ENCODE measurements around the gene CELF4.

CELF4 gene

GRCh38 chr18:37520508-37520907 lies 45.1 kb downstream of the CELF4 start:
- H3K9me3 ChIP-seq (ENCODE audit: control insufficient read depth, low read length) = no peaks in the 10 kb centered on the region
- no peaks in the 10 kb centered on the region for H3K36me3 ChIP-seq (ENCODE audit: control insufficient read depth, insufficient read depth, low read length)
- H3K4me3 ChIP-seq (ENCODE audit: low read depth, low read length) = no peak overlapping the region
- no peaks in the 10 kb centered on the region for H3K79me2 ChIP-seq
- H3K9ac ChIP-seq = no peak overlapping the region
- no peak for TF ChIP-seq CTCF (IDR thresholded peaks at IDR 0.05)
- no peak overlapping the region for H3K4me2 ChIP-seq (ENCODE audit: low read length)
- no peak overlapping the region for H2AFZ ChIP-seq
- no peaks in the 10 kb centered on the region for H3K27me3 ChIP-seq (ENCODE audit: control insufficient read depth, insufficient read depth, low read length)
- H3K27ac ChIP-seq = no peak overlapping the region
- no peaks in the 10 kb centered on the region for H3K4me1 ChIP-seq

- H3K9me3 ChIP-seq (ENCODE audit: control insufficient read depth, low read length) = no peaks in the 10 kb centered on the region
- H2AFZ ChIP-seq = no peak overlapping the region
- no peak overlapping the region for H3K4me2 ChIP-seq (ENCODE audit: low read length)
- H3K4me1 ChIP-seq = no peaks in the 10 kb centered on the region
- no peak overlapping the region for H3K27ac ChIP-seq
- no peak for TF ChIP-seq CTCF (IDR thresholded peaks at IDR 0.05)
- H3K79me2 ChIP-seq = no peaks in the 10 kb centered on the region
- H3K9ac ChIP-seq = no peak overlapping the region
- H3K27me3 ChIP-seq (ENCODE audit: control insufficient read depth, insufficient read depth, low read length) = no peaks in the 10 kb centered on the region
- H3K36me3 ChIP-seq (ENCODE audit: control insufficient read depth, insufficient read depth, low read length) = no peaks in the 10 kb centered on the region
- H3K4me3 ChIP-seq (ENCODE audit: low read depth, low read length) = no peak overlapping the region
These were observed 46.0 kb downstream of the CELF4 start for GRCh38 chr18:37519510-37520135.

- no peaks in the 10 kb centered on the region for H3K27me3 ChIP-seq (ENCODE audit: control insufficient read depth, insufficient read depth, low read length)
- no peak for TF ChIP-seq CTCF (IDR thresholded peaks at IDR 0.05)
- no peak overlapping the region for H3K4me2 ChIP-seq (ENCODE audit: low read length)
- H3K9me3 ChIP-seq (ENCODE audit: control insufficient read depth, low read length) = no peaks in the 10 kb centered on the region
- H3K4me3 ChIP-seq (ENCODE audit: low read depth, low read length) = no peak overlapping the region
- no peaks in the 10 kb centered on the region for H3K36me3 ChIP-seq (ENCODE audit: control insufficient read depth, insufficient read depth, low read length)
- no peaks in the 10 kb centered on the region for H3K4me1 ChIP-seq
- no peaks in the 10 kb centered on the region for H3K79me2 ChIP-seq
- no peak overlapping the region for H3K27ac ChIP-seq
- H2AFZ ChIP-seq = no peak overlapping the region
- H3K9ac ChIP-seq = no peak overlapping the region
These were observed 49.2 kb downstream of the CELF4 start for GRCh38 chr18:37516361-37516853.

- H3K27me3 ChIP-seq (ENCODE audit: control insufficient read depth, insufficient read depth, low read length) = no peaks in the 10 kb centered on the region
- no peak overlapping the region for H3K4me2 ChIP-seq (ENCODE audit: low read length)
- H3K4me3 ChIP-seq (ENCODE audit: low read depth, low read length) = no peak overlapping the region
- TF ChIP-seq CTCF (IDR thresholded peaks at IDR 0.05) = no peak
- no peaks in the 10 kb centered on the region for H3K4me1 ChIP-seq
- no peaks in the 10 kb centered on the region for H3K79me2 ChIP-seq
- no peaks in the 10 kb centered on the region for H3K36me3 ChIP-seq (ENCODE audit: control insufficient read depth, insufficient read depth, low read length)
- H3K9me3 ChIP-seq (ENCODE audit: control insufficient read depth, low read length) = no peaks in the 10 kb centered on the region
- no peak overlapping the region for H3K27ac ChIP-seq
- no peak overlapping the region for H2AFZ ChIP-seq
- H3K9ac ChIP-seq = no peak overlapping the region
These were observed 50.6 kb downstream of the CELF4 start for GRCh38 chr18:37514953-37515352.

GRCh38 chr18:37512400-37512799 lies 53.2 kb downstream of the CELF4 start:
- H3K4me2 ChIP-seq (ENCODE audit: low read length) = no peak overlapping the region
- H3K36me3 ChIP-seq (ENCODE audit: control insufficient read depth, insufficient read depth, low read length) = no peaks in the 10 kb centered on the region
- H3K79me2 ChIP-seq = no peaks in the 10 kb centered on the region
- H3K9me3 ChIP-seq (ENCODE audit: control insufficient read depth, low read length) = no peaks in the 10 kb centered on the region
- H3K4me1 ChIP-seq = no peaks in the 10 kb centered on the region
- TF ChIP-seq CTCF (IDR thresholded peaks at IDR 0.05) = no peak
- H3K27ac ChIP-seq = no peak overlapping the region
- no peak overlapping the region for H3K9ac ChIP-seq
- H2AFZ ChIP-seq = no peak overlapping the region
- H3K4me3 ChIP-seq (ENCODE audit: low read depth, low read length) = no peak overlapping the region
- no peaks in the 10 kb centered on the region for H3K27me3 ChIP-seq (ENCODE audit: control insufficient read depth, insufficient read depth, low read length)
